Activated CD8-positive, alpha-beta memory T cell treated with anti-CD3 and anti-CD28 coated beads for 48 hours (primary cell): ENCODE data around the gene COL8A2.
"Not testable (repeated sequence)": the region's sequence is repeated elsewhere in the genome, so short reads cannot be mapped to it uniquely, and the experiment has no call there.

Experiments used
- DNase-seq, 3 experiments: peaks; one replicate each; pipeline ENCODE4 v3.0.0-alpha.2; 2020; ENCODE audit warnings: low read depth in 2 of 3, low spot score in 2 of 3

The COL8A2 gene

DNA sequence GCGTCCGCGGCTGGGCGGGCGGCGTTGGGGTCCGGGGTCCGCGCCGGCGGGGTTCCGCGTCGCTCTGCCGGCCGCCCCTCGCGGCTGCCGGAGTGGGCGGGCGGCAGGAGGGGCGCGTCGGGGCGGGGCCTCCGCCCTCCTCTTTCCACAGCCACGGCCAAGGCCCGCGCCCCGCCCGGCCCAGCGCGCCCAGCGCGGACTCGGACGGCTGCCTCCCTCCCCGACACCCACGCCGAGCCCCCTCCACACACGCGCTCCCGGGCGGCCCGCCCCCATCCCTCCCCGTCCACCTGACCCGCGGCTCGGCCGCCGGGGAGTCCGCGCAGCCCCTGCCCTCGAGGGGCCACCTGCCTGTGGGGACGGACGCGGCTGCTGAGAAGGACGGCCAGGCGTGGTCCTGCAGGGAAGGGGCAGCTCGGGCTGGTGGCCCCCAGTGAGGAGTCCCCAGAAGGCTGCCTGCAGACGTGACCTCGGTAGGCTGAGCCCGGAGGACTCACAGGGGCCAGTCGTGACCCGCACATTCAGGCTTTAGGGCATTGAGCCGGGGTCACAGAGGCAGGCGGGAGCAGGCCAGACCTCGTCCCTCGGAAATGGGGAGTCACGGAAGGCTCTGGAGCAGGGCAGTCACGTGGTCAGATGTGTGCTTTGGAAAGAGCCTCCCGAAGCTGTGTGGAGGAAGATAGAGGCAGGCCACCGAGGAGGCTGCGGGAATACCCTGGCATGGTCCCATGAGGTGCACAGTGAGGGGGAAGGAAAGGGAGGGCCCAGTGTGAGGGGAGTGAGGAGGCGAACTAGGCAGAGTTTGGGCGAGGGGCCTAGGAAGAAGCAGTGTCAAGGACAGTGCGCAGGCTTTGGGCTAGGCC lies at the start of gene COL8A2:
Gene COL8A2, minus strand, starts transcription at position 94 of the 863 bp plus-strand sequence. CDS start 24,980 bp downstream, outside the sequence.
- no peak for DNase-seq

DNA sequence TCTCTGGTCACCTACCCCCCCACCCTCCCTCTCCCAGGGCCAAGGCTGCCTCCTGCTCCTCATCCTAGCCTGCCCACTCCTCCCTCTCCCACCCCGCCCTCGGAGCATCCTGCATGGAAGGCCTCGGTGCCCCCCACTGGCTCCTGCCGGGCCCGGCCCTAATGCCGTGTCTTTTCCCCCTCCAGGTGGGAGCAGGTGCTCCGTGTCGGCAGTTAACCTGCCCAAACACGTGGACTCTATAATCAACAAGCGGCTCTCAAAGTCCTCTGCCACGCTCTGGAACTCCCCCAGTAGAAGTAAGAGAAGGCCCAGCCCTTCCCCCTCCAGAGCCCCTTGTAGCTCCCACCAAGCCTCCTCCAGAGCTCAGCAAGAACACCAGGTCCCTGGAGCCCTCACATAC lies 49.7 kb upstream of the COL8A2 start:
- no peak for DNase-seq

DNA sequence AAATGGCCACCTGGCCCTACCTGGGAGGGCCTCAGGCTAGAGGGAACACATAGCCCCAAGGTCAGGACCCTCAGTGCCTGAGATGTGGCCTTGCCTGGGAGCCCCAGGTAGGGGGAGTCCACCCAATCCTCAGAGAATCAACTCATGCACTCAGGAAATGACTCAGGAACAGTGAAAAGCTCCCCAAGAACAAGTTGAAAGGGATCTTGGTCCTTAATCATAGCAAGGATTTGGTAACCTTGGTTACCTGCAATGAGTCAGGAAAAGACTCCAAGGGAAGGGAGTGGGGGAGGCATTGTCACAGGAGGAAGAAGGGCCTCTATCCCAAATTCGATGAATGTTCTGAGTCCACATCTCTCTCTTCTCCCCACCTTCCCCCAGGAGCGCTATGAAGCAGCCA lies 48.0 kb upstream of the COL8A2 start:
- DNase-seq: no peak

DNA sequence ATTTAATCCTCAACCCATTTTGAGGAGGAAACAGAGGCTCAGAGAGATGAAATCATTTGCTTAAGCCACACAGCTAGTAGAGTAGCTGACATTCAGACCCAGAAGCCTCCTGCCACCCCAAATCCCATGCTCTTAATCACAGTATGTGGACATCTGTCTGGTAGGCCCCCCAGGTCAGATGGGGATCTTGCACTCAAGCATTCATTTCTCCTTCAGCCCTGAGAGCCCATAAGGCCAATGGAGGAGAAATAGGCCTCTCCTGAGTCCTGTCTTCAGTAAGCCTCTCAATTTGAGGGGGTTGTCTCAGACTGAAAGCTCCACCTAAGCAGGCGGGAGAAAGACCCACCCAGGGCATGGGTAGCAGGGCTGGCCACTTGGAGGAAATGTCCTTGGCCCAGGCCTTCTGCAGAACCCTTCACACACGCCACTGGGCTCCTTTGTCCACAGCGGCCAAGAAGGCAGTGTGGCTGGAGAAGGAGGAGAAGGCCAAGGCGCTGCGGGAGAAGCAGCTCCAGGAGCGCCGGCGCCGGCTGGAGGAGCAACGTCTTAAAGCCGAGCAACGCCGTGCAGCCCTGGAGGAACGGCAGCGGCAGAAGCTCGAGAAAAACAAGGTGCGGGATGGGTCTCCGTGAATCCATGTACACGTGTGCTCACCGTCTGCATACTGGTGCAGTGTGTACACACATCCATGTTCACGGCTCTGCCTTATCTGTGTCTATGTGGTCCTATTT lies 47.2 kb upstream of the COL8A2 start:
- DNase-seq: no peak

DNA sequence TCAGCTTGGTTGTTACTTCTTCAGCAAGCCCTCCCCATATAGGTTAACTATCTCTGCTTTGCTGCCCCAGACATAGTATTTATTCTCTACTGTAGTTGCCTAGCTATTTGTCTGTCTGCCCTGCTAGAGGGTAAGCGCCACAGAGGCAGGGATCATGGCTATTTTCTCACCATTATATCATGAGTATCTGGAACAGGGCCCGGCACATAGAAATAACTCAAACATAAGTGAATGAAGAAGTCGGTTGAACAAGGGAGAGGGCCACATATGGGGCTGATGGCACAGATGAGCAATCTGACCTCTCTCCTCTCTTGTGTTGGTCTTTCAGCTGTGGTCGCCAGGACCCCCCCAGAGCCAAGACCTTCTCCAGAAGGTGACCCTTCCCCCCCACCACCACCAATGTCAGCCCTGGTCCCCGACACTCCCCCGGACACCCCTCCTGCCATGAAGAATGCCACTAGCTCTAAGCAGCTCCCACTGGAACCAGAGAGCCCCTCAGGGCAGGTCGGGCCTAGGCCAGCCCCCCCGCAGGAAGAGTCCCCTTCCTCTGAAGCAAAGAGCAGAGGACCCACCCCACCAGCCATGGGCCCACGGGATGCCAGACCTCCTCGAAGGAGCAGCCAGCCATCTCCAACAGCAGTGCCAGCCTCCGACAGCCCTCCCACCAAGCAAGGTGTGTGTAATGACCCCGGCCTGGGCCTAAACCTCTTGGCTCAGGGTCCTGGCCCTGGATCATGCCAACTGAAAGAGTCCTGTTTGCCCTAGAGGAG lies 45.8 kb upstream of the COL8A2 start:
- no peak for DNase-seq

DNA sequence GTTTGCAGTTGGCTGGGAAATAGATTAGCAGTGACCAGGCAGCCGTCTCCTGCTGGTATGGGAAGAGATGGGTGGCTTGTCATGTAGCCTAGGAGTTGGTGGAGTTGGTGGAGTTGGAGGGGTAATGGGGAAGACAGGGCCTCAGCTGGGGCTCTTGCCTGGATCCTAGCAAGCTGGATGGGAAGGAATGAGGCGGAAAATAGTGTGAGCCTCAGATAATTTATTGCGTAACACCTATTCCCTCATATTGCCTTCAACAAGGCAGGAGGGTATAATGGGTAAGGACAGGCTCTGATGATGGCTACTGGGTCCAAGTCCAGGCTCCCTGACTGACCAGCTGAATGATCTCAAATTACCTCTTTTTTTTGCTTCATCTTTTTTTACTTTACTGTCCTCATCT lies 43.5 kb upstream of the COL8A2 start:
- no peak for DNase-seq

DNA sequence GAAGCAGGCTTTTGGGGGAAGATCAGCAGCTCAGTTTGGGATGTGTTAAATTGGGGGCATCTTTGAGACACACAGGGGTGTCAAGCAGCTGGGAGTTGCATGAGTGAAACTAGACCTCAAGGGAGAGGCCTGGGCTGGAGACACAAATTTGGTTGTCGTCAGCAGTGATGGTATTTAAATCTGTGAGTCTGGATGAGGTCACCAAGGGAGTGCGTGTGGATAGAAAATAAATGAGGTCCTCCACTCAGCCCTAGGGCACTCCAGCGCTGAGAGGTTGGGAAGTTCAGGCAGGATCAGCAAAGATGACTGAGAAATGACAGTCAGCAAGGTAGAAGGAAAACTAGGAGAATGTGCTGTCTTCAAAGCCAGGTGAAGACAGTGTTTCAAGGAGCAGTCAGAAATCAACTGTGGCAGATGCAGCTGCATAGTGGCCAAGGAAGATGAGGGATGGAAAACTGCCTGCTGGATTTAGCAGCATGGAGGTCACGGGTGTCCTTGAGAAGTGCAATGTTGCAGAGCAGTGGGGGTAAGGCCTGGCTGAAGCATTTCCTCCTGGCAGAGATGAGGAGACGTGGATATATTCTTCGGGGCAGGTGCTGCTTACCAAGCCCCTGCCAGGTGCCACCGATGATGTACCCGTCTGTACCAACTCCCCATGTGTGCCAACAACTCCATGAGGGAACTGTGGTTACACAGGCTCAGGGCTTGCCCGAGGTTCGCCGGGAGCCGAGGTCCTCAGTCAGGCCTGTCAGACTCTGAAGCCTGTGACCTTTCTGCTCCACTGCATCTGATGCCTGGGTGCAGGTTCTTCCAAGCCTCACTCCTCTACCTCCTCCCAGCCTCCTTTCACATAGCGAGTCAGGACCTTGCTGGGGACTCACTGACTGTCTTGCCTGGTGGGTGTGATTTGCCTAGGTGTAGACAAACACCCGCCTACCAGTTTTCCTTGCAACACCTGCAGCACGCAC lies 42.2 kb upstream of the COL8A2 start:
- no peak for DNase-seq

DNA sequence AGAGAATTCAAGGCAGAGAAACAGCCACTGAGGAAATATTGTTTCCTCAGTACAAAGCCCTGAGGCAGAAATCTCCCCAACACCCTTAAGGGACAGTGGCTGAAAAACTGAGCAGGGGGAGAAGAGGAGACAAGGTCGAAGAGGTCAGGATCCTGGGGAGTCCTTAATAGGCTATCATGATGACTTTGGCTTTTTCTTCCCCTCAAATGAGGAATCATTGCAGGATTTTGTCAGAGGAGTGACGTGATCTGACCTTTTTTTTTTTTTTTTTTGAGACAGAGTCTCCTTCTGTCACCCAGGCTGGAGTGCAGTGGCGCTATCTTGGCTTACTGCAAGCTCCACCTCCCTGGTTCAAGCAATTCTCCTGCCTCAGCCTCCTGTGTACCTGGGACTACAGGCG lies 41.1 kb upstream of the COL8A2 start:
- DNase-seq: no peak

DNA sequence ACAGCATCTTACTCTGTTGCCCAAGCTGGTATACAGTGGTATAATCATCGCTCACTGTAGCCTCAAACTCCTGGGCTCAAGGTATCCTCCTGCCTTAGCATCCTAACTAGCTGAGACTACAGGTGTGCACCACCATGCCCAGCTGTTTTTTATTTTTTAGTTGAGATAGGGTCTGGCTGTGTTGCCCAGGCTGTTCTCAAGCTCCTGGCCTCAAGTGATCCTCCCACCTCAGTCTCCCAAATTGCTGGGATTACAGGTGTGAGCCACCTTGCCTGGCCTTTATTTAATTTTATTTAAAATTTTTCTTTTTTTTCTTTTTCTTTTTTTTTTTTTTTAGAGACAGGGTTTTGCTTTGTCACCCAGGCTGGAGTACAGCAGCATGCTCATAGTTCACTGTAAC lies 40.1 kb upstream of the COL8A2 start:
- no peak for DNase-seq

DNA sequence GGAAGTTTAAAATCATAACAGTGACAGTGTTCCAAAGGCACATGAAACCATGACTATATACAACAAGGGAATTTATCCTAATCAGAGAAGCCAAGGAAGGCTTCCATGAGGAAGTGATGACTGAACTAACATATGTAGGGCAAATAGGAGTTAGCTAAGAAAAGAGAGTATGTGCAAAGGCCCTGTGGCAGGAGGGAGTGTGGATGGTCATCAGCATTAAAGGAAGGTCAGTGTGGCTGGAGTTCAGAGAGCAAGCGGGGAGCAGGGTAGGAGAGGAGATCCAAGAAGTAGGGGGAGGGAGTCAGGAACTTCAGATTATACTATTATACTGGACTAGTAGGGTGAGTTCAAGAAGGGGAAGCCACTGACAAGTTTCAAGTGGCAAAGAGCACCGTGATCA lies 39.3 kb upstream of the COL8A2 start:
- no peak for DNase-seq

DNA sequence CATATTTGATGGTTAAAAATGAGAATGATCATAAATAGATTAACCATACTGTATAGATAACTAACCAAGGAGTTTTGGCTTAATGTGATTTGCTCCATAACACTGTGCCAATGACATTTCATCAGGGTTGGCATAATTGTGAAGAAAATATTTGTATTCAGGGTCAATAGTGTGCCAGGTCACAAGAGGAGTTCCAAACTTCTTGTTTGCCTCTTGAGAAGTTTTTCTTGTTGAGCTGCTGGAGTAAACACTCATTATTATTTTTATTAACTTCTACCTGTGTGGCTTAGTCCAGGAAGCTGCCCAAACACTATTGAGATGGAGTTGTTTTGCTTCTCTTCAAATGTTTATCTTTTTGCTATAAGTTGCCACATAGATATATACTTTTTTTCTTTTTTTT lies 38.4 kb upstream of the COL8A2 start:
- DNase-seq: no peak

DNA sequence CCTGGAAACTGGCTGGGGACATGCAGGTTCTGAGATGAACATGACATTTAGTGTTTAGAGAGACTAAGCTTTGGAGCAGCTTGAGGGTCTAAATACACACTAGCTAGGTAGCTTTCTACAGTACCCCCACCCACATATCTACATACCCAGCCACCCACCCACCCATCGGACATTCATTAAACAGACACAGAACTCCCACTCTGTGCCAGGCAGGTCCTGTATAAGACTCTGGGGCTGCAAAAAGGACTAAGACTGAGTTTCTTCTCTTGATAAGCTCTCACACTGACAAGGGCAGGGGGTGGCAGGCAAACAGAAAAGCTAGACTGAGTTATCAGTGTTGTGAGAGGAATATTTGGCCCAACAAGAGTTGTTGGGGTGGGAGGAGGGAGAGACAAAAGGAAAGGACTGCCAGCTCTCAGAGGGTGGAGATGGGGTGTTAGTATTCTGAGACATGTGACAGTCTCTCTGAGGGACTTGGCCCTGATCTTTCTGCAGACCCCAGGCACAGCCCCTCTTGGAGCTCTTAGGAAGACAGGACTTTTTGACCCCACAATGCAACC lies 37.7 kb upstream of the COL8A2 start:
- DNase-seq: no peak

DNA sequence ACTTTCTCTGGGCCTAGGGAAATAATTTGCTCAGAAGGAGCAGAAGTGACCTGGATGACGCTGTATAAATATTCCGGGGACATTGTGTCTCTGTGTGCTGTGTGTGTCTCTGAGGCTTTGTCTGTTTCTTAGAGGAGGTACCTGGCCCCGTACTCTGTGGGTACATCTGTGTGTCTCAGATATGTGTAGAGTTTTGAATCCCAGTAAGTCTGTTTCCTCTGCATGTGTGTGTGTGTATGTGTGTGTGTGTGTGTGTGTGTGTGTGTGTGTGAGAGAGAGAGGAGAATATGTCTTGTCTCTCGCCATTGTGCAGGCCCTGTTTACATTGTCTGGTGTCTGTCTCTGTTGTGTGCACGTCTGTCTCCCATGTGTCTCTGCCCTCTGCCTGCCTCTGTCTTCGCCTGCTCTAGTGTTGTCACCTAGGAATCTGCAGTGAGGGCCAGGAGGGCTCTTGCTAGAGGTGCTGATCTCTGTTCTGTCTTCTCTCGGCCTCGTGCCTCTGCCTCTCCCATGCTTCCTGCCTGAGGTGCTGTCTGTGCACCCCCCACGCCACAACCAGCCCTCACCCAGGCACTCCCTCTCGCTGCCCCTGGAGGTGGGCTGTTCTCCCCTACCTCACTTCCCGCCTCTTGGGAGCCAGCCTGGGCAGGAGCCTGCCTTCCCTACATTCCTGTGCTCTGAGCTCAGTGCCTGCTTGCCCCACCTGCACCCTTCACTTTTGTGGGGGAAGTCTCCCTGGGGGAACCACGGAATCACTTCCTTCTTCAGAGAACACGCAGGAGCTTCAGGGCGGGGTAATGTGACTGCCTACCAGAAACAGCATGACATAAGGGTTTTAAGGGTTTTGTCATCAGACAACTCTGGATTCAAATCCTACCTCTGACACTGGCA lies 36.9 kb upstream of the COL8A2 start:
- no peak for DNase-seq

DNA sequence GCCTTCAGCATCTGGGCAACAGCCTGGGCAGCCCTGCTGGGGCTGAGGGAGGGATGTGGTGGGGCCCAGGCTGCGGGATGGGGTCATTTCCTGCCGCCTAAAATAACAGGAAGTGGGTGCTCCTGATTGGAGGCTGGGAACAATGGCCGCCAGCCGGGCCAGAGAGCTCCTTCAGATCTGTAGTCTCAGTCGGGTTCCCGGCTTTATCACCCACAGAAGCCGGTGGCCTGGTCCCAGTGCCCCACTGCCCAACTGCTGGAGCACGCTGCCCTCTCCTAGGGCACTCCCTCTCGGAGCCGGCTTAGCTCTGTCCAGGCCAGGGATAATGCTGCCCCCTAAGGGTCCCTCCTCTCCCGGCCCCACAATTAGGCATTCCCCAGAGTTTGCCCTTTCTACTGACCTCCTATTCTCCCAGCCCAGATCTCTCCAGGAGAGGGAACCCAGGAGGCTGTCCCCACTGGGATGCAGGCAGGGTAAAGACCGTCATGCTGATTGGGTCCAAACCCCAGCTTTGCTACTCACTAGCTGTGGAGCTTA lies 36.0 kb upstream of the COL8A2 start:
- DNase-seq: peak in 2 of 3 experiments; percentile 52 to 61

DNA sequence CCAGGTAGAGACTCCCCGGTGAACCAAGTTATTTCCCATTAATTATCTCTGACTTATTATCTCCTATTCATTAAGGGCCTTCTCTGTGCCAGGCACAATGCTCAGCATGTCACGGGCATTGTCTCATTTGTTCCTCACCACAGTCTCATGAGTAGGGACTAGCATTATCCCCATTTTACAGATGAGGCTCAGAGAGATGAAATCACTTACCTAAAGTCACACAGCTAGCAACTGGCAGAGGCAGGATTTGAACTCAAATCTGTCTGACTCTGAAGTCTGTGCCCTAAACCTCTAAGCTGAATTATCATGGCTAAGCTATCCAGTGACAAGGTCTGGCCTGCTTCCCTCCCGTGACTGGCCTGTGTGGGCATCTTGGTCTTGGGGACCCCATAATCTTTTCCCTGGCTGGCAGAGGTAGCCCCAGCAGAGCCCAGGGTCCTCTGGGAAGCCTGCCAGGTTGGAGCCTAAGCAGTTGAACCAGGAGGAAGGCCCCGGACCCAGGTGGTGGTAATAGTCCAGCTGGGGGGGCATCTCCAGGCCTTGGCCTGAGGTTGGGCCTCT lies 35.4 kb upstream of the COL8A2 start:
- DNase-seq: no peak

DNA sequence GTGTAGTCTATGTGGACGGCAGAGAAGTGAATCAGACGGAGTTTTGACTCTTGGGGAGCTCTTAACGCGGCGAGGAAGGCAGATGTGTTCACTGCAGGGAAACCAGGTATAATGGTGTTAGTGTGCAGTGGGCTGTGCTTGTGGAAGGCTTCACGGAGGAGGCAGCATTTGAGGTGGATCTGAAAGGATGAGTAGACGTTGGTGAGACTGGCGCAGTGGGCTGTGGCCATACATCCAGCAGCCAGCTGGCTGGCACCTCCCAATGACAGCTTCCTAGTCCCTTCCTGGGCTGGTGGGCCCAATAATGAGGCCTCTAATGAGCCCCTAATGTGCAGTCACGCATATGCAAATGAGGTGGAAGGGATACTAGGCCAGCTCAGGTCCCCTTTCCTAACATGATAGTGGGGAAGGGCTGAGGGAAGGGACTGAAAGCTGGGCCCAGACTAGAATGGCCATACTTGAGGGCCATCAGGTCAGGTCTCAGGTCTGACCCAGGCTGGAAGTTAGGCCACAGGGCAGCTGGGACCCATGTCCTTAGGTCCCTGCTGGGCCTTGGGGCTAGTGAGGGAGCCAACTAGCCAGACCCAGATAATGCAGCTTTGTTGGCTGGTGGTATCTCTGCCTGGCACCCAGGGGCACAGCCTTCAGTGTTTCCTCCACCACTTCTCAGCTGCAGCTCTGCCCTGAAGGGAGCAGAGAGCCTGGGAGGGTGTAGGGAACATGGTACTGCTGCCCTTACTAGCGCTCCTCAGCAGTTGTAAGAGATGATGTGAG lies 34.8 kb upstream of the COL8A2 start:
- DNase-seq: no peak

DNA sequence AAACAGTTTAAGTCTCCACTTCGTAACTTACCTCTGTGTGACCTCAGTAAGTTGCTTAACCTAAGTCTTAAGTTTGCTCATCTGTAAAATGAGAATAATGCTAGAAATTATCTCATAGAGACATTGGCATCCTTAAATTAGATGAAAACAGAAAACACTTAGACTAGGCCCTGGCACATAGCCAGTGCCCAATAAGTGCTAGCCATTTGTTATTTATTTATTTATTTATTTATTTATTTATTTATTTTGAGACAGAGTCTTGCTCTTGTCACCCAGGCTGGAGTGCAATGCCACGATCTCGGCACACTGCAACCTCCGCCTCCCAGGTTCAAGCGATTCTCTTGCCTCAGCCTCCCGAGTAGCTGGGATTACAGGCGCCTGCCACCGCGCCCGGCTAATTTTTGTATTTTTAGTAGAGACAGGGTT lies 33.8 kb upstream of the COL8A2 start:
- DNase-seq: not testable (repeated sequence)
